Lower leg skin (tissue), 4 donors: ENCODE measurements around the gene XPNPEP3. TPM values are rescaled to one million over a fixed set of nuclear protein-coding genes. Genes with fewer than 3 reads are reported as not detected.
"Not testable (repeated sequence)": the region's sequence is repeated elsewhere in the genome, so short reads cannot be mapped to it uniquely, and the experiment has no call there.

Source experiments
- DNase-seq, 2 donors: peaks; one replicate each; pipeline ENCODE4 v3.0.0-alpha.2; 2019; ENCODE audit warnings: low spot score in 2 of 2
- H3K4me3 ChIP-seq: fragments of 200-600 bp; sonication (generic); 2 replicates; pipeline ENCODE4 v1.5.1; 2017; ENCODE audit warnings: mild to moderate bottlenecking, low read depth; ENCODE audit not compliant: poor library complexity, severe bottlenecking
- POLR2A ChIP-seq, 2 donors: fragments of 450-650 bp; IDR thresholded peaks; one replicate each; pipeline ENCODE4 v1.6.1; 2016 to 2017; ENCODE audit warnings: antibody characterized with exemption in 2 of 2, mild to moderate bottlenecking in 1 of 2, moderate library complexity in 1 of 2
- WGBS, 2 donors: methylation state at CpG; one replicate each; pipeline ENCODE4 v1.1.5; 2018; 5-methylcytosine and 5-hydroxymethylcytosine counted together
- intact Hi-C: fragments of 100-400 bp; cut with DNase I; formaldehyde crosslinking; loops from one replicate; pipeline ENCODE4 v1.15.0; 2023; ENCODE audit warnings: low total_unique reads
- total RNA-seq, 4 donors: library from RNA; depleted of rRNA; stranded (reverse); fragments of >200 nt; gene quantifications; one replicate each; pipeline ENCODE4 v1.1.0, GENCODE V29; 2016
- TF ChIP-seq, protein P1 (sequence below), 3 donors: fragments of 450-650 bp; IDR thresholded peaks; one replicate each; pipeline ENCODE4 v1.5.1; 2016; ENCODE audit warnings: antibody characterized with exemption in 3 of 3, mild to moderate bottlenecking in 3 of 3, moderate library complexity in 2 of 3

XPNPEP3 gene
- total RNA-seq, 4 donors from 2014 or later, result 8.7 to 11.2 (median 10.6) TPM

DNA sequence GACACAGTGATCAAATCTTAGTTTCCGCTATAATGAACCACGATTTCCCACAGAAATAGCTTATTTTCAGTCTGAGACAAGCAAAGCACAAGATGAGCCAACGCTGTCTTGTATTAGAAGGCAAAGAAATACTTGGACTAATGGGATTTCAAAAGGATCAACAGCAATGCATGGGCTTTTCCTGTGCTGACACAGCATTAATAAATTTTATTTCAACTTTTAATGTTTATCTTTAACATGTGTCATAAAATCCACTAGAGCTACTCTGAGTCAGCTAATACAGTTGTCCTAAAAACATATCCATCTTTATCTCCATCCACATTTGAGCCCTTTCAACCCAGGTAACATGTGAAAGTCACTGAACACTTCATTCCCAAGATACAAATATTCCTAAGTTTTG is 22.3 kb upstream of the XPNPEP3 start:
- intact Hi-C loops, result no loop called here
- WGBS, 2 donors, result 97% methylated on average over 3 of the region's 3 CpGs
- H3K4me3 ChIP-seq, result no peak overlapping the region
- DNase-seq, result no peak
- TF ChIP-seq, protein P1, sequence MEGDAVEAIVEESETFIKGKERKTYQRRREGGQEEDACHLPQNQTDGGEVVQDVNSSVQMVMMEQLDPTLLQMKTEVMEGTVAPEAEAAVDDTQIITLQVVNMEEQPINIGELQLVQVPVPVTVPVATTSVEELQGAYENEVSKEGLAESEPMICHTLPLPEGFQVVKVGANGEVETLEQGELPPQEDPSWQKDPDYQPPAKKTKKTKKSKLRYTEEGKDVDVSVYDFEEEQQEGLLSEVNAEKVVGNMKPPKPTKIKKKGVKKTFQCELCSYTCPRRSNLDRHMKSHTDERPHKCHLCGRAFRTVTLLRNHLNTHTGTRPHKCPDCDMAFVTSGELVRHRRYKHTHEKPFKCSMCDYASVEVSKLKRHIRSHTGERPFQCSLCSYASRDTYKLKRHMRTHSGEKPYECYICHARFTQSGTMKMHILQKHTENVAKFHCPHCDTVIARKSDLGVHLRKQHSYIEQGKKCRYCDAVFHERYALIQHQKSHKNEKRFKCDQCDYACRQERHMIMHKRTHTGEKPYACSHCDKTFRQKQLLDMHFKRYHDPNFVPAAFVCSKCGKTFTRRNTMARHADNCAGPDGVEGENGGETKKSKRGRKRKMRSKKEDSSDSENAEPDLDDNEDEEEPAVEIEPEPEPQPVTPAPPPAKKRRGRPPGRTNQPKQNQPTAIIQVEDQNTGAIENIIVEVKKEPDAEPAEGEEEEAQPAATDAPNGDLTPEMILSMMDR (IDR thresholded peaks at IDR 0.05), result no peak
- no peak for TF ChIP-seq POLR2A (IDR thresholded peaks at IDR 0.05)

- TF ChIP-seq POLR2A (IDR thresholded peaks at IDR 0.05), result no peak
- TF ChIP-seq, protein P1 (IDR thresholded peaks at IDR 0.05), result no peak
- no peak overlapping the region for H3K4me3 ChIP-seq
- intact Hi-C loops, result no loop called here
- WGBS, 2 donors, result 82 to 94% methylated on average over 3 of the region's 3 CpGs
- no peak for DNase-seq
Measured at GRCh38 chr22:40838486-40838885, 18.5 kb upstream of the XPNPEP3 start.

DNA sequence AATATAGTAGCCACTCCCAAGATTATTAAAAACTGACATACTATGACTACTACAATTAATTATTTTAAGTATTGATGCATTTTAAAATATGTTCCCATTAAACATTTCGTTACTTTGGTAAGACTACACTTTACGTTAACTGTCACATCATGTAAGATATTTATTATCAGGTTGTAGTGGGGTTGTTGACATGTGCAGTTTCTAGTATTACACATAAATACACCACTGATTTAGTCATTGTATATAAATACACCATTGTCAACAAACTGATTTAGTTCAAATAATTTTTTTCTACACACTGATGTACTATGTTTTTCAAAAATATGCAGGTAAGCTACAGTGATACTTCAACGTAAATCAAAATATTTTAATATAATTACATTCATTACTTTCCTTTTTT is 12.0 kb upstream of the XPNPEP3 start:
- H3K4me3 ChIP-seq, result no peak overlapping the region
- WGBS, 2 donors, result 96 to 97% methylated on average over 3 of the region's 3 CpGs
- TF ChIP-seq, protein P1 (IDR thresholded peaks at IDR 0.05), result no peak
- TF ChIP-seq POLR2A (IDR thresholded peaks at IDR 0.05), result no peak
- DNase-seq, result no peak
- intact Hi-C loops, result no loop called here

DNA sequence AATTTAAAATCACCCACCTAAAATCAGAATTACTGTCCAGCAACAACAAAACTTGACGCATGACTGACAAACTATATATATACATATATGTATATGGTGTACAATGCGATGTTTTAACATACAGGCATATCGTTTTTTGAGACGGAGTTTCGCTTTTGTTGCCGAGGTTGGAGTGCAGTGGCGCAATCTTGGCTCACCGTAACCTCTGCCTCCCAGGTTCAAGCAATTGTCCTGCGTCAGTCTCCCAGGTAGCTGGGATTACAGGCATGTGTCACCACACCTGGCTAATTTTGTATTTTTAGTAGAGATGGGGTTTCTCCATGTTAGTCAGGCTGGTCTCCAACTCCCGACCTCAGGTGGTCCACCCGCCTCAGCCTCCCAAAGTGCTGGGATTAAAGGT is 11.1 kb upstream of the XPNPEP3 start:
- DNase-seq, H3K4me3 ChIP-seq, intact Hi-C loops: not testable (repeated sequence)
- WGBS, 2 donors, result 90 to 92% methylated on average over 11 of the region's 11 CpGs

DNA sequence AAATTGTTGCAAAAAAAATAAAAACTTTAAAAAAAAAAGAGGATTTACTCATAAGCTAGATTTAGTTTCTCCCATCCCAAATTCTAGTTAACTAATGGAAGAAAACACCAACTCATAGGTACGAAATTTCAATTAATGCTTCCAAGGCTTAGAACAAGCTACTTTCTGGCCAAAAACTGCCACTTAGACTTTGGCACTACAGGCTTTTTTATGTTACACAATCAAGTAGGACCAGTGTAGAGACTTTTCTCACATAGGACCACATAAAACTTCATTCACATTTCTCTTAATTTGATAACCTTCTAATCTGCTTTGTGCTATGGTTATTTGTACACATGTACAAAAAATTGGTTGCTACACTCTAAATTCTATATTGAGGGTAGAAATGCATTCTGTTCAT is 3.6 kb upstream of the XPNPEP3 start:
- TF ChIP-seq, protein P1 (IDR thresholded peaks at IDR 0.05), result no peak
- TF ChIP-seq POLR2A (IDR thresholded peaks at IDR 0.05), result no peak
- DNase-seq, result no peak
- intact Hi-C loops, result no loop called here
- 53 to 61% methylated on average over 1 of the region's 1 CpG for WGBS, 2 donors
- no peak overlapping the region for H3K4me3 ChIP-seq

GRCh38 chr22:40853961-40854360 is 3.0 kb upstream of the XPNPEP3 start:
- no peak for DNase-seq
- no peak overlapping the region for H3K4me3 ChIP-seq
- WGBS, 2 donors, result 31 to 33% methylated on average over 3 of the region's 3 CpGs
- intact Hi-C loops, result no loop called here
- no peak for TF ChIP-seq POLR2A (IDR thresholded peaks at IDR 0.05)
- TF ChIP-seq, protein P1 (IDR thresholded peaks at IDR 0.05), result no peak
